Left lung (tissue), 10 donors: ENCODE data around the gene MDH1. TPM values are rescaled to one million over a fixed set of nuclear protein-coding genes. Genes with fewer than 3 reads are reported as not detected.

Experiments
- ATAC-seq: fragments of 200-7000 bp; cut with Tn5 transposase; one replicate; pipeline ENCODE4 v1.9.1; 2020; ENCODE audit warnings: moderate library complexity
- DNase-seq, 4 donors: peaks; one replicate each; pipeline ENCODE4 v3.0.0-alpha.2; 2013 to 2020
- H3K27ac ChIP-seq, 2 donors: fragments of 200-600 bp; sonication (generic) in 1 of 2; one replicate each; pipeline versions ENCODE4 v1.5.0 to v1.8.0; 2020 to 2021
- H3K27me3 ChIP-seq, 2 donors: fragments of 200-600 bp; sonication (generic) in 1 of 2; one replicate each; pipeline versions ENCODE4 v1.5.0 to v1.8.0; 2020 to 2021
- H3K36me3 ChIP-seq, 2 donors: fragments of 200-600 bp; sonication (generic) in 1 of 2; one replicate each; pipeline versions ENCODE4 v1.5.0 to v1.8.0; 2020 to 2021
- H3K4me1 ChIP-seq, 2 donors: fragments of 200-600 bp; one replicate each; pipeline ENCODE4 v1.8.0; 2021
- H3K4me3 ChIP-seq, 2 donors: fragments of 200-600 bp; sonication (generic) in 1 of 2; one replicate each; pipeline versions ENCODE4 v1.5.0 to v1.8.0; 2020 to 2021; ENCODE audit warnings: mild to moderate bottlenecking in 1 of 2
- H3K9me3 ChIP-seq, 2 donors: fragments of 200-600 bp; sonication (generic) in 1 of 2; one replicate each; pipeline versions ENCODE4 v1.5.0 to v1.8.0; 2020 to 2021
- CTCF ChIP-seq, 2 donors: fragments of 200-600 bp; sonication (generic) in 1 of 2; IDR thresholded peaks; one replicate each; pipeline versions ENCODE4 v1.5.0 to v1.8.0; 2021; ENCODE audit warnings: antibody characterized with exemption in 2 of 2
- intact Hi-C, 2 donors: fragments of 100-400 bp; cut with DNase I; formaldehyde crosslinking; loops; one replicate each; pipeline versions ENCODE4 v1.11.2 to v1.14.2; 2022
- polyA plus RNA-seq, 6 donors: library from polyadenylated mRNA; unstranded; fragments of 120-200 nt; gene quantifications; one replicate each; pipeline ENCODE4 v1.2.1, GENCODE V29; 2013; ENCODE audit not compliant: insufficient read length in 6 of 6
- total RNA-seq, 2 donors: library from RNA; stranded (reverse); fragmentation: NEBNext Ultra II Directional; extraction: Animal tissue kit (Norgen Biotek cat#: 25700); gene quantifications; one replicate each; pipeline ENCODE4 v1.2.1, GENCODE V29; 2021
- donor health status: DM: no; HTN: yes; CAD: no.
- donor health status: DM: no; HTN: no; CAD: no.

Gene MDH1
- total and polyA plus RNA-seq, 8 donors: 129 to 229 (median 191) TPM

- Histone ChIP-seq H3K4me3 (no peak overlapping the region), H3K4me1 (no peaks in the 10 kb centered on the region), H3K36me3 (no peaks in the 10 kb centered on the region), H3K27me3 (no peaks in the 10 kb centered on the region), H3K27ac (no peak overlapping the region), H3K9me3 (no peaks in the 10 kb centered on the region)
- intact Hi-C loops: no loop called here
- no peak for DNase-seq
- TF ChIP-seq CTCF (IDR thresholded peaks at IDR 0.05): no peak
- no peak for ATAC-seq
Measured at GRCh38 chr2:63649829-63650228, 61.1 kb downstream of the MDH1 start.

- TF ChIP-seq CTCF (IDR thresholded peaks at IDR 0.05): no peak
- ATAC-seq: no peak
Measured at GRCh38 chr2:63650756-63651155, 62.0 kb downstream of the MDH1 start.

GRCh38 chr2:63651356-63651755 is 62.6 kb downstream of the MDH1 start:
- ATAC-seq (no peak), DNase-seq (no peak)
- H3K4me1 ChIP-seq: no peaks in the 10 kb centered on the region
- H3K4me3 ChIP-seq: no peak overlapping the region
- TF ChIP-seq CTCF (IDR thresholded peaks at IDR 0.05): no peak
- H3K27me3 ChIP-seq: no peaks in the 10 kb centered on the region
- intact Hi-C loops: no loop called here
- H3K36me3 ChIP-seq: no peaks in the 10 kb centered on the region
- no peaks in the 10 kb centered on the region for H3K9me3 ChIP-seq
- H3K27ac ChIP-seq: no peak overlapping the region

More at GRCh38 chr2:63650756-63651155, 62.0 kb downstream of the MDH1 start:
- no peaks in the 10 kb centered on the region for H3K36me3 ChIP-seq
- intact Hi-C loops: no loop called here
- no peaks in the 10 kb centered on the region for H3K9me3 ChIP-seq
- DNase-seq: no peak
- no peaks in the 10 kb centered on the region for H3K27me3 ChIP-seq
- H3K4me3 ChIP-seq: no peak overlapping the region
- H3K27ac ChIP-seq: no peak overlapping the region
- no peaks in the 10 kb centered on the region for H3K4me1 ChIP-seq

GRCh38 chr2:63651861-63652651 is 63.3 kb downstream of the MDH1 start:
- intact Hi-C loops: no loop called here
- TF ChIP-seq CTCF (IDR thresholded peaks at IDR 0.05): no peak
- Histone ChIP-seq H3K4me1 (no peaks in the 10 kb centered on the region), H3K9me3 (no peaks in the 10 kb centered on the region), H3K36me3 (no peaks in the 10 kb centered on the region), H3K4me3 (no peak overlapping the region), H3K27me3 (no peaks in the 10 kb centered on the region), H3K27ac (no peak overlapping the region)
- DNase-seq (no peak), ATAC-seq (no peak)

GRCh38 chr2:63652652-63652985 is 63.9 kb downstream of the MDH1 start:
- no peak for DNase-seq
- Histone ChIP-seq H3K27ac (no peak overlapping the region), H3K27me3 (no peaks in the 10 kb centered on the region), H3K9me3 (no peaks in the 10 kb centered on the region), H3K4me1 (no peaks in the 10 kb centered on the region), H3K4me3 (no peak overlapping the region), H3K36me3 (no peaks in the 10 kb centered on the region)
- intact Hi-C loops: no loop called here
- TF ChIP-seq CTCF (IDR thresholded peaks at IDR 0.05): no peak
- ATAC-seq: no peak
